HTERT RPE-1 (cell line): ENCODE results near the gene EMP1.

Experiments
- in situ Hi-C: fragments of 300-500 bp; cut with MboI; formaldehyde crosslinking; loops from 4 replicates; pipeline ENCODE4 v1.14.3; 2020; ENCODE audit warnings: low sequenced_read_pairs

EMP1 gene

DNA sequence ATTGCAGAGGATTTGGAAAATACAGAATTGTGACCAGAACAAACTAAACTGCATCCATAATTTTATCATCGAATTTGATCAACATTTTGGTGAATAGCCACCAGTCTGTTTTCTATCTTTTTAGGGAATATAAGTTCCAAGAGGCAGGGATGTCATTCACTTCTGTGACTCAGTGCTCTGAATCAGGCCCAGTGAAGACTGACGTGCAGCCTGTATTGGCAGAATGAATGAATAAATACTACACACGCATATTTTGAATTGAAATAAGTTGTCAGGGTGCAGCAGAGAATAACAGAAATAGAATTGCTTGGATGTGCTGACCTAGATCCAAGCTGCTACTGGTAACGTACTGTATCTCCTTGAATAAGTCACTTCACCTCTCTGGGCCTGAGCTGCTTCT lies 1.3 kb upstream of the EMP1 start:
- in situ Hi-C loops, result no loop called here

DNA sequence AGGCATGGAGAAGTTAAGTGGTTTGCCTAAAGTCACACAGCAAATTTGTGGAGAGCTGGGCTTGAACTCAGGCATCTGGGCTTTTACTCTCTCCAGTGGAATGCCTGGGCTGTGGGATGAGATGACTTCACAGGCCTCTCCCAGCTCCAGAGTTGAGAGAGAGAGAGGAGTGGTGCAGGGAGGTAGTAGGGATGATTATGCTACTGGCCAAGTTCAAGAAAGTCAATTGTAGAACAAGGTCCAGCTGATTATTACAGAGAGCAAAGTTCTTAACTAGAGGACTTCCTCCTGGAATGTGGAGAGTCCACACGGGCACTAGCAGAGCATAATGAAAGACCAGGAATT lies 769 bp upstream of the EMP1 start:
- in situ Hi-C loops, result no loop called here

- in situ Hi-C loops, result no loop called here
These were observed 506 bp downstream of the EMP1 start for GRCh38 chr12:13197032-13197431.

- in situ Hi-C loops, result no loop called here
These were observed 1.1 kb downstream of the EMP1 start for GRCh38 chr12:13197526-13198143.

- in situ Hi-C loops, result no loop called here
These were observed 1.7 kb downstream of the EMP1 start for GRCh38 chr12:13198241-13198640.

DNA sequence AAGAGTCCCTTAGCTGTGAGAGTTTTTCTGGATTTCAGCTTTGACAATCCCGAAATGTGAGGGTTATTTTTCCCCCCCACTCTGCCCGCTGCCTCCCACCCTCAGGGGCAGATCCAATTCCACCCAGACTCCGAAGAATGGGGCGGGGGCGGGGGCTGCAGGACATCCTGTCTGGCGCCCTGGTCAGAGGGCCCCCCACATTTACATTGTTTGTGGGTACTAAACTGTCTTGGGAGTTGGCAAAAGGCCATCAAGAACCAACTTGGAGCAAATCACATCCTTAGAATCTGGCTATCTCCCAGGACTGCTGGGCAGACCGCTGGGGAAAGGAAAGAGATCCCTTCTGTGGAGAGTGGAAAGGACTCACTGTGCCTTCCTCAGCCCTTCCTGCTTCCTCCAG lies 2.4 kb downstream of the EMP1 start:
- in situ Hi-C loops, result no loop called here

- in situ Hi-C loops, result no loop called here
These were observed 3.1 kb downstream of the EMP1 start for GRCh38 chr12:13199592-13199991.

DNA sequence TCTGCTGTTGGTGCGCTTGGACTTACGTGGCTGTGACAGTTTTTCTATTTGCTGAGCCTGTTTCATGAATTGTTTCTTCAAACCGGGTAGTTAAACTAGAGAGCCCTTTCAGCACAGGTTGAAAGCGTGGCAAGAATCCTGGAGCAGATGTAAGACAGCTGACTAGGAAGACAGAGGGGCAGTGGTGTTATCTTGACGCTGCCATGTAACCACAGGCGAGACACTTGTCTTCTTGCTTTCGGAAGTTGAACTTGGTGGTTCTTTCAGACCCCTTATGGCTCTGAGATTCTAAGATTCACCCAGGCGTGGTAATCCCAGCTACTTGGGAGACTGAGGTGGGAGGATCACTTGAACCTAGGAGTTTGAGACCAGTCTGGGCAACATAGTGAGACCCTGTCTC lies 4.3 kb downstream of the EMP1 start:
- in situ Hi-C loops, result no loop called here

GRCh38 chr12:13203034-13203922 lies 6.8 kb downstream of the EMP1 start:
- in situ Hi-C loops, result no loop called here

DNA sequence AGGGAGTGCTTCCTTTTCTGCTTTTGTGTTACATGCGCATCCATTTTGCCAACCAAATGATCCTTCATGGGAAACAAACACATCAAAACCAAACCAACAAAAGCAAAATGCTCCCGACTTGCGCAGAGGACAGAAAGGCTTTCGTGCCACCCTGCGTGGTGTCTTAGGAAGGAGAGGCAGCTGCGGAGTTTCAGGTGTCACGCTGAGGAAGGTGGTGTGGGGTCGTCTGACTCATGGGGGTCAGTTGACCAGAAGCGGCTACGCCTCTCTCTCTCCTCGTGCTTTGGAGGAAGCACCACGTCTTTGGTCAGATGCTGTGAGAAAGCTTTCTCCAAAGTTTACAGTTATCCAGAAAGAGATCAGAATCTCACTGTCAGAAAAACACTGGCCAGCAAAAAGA lies 7.9 kb downstream of the EMP1 start:
- in situ Hi-C loops, result no loop called here

- in situ Hi-C loops, result no loop called here
These were observed 9.5 kb downstream of the EMP1 start for GRCh38 chr12:13205809-13206559.

- in situ Hi-C loops, result no loop called here
These were observed 10.0 kb downstream of the EMP1 start for GRCh38 chr12:13206560-13206897.

DNA sequence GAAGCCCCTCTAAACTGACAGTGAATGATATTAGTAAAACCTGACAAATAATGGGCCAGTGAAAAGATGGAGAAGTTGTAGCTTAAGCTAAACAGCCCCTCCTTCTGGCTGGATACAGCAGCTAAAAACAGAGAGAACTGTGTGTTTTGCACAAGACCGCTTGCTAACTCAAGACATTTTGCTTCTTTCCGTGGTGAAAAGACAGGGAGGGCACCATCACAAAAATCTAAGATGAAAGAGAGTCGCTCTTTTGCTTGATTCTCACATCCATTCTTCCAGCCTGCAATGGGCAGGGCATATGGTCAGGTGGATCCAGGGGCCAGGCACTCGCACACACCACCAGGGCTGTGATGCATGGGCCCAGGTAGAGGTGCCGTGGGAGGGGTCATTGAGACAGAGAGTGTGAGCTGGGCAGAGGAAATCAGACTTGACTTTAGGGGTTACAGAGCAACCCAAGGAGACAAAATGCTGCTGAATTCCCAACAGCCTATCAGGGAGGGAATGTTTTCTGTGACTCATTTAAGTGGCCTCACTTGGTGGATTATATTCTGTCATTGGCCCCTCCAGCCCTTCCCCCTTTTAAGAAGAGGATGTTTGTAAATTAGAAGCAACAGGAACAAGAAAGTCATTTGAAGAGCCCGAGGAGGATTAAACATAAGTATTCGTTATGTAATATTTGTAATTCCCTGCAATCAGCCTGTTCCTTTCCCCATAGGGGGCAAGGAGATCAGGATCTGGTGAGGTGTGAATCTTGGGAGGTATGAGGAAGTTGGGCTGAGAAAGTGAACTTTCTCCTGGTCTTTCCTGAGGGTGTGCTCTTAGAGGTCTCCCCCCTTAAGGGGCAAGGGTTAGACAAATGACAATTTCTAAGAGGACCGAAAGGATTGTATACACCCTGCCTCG lies 12.3 kb downstream of the EMP1 start:
- in situ Hi-C loops, result no loop called here

DNA sequence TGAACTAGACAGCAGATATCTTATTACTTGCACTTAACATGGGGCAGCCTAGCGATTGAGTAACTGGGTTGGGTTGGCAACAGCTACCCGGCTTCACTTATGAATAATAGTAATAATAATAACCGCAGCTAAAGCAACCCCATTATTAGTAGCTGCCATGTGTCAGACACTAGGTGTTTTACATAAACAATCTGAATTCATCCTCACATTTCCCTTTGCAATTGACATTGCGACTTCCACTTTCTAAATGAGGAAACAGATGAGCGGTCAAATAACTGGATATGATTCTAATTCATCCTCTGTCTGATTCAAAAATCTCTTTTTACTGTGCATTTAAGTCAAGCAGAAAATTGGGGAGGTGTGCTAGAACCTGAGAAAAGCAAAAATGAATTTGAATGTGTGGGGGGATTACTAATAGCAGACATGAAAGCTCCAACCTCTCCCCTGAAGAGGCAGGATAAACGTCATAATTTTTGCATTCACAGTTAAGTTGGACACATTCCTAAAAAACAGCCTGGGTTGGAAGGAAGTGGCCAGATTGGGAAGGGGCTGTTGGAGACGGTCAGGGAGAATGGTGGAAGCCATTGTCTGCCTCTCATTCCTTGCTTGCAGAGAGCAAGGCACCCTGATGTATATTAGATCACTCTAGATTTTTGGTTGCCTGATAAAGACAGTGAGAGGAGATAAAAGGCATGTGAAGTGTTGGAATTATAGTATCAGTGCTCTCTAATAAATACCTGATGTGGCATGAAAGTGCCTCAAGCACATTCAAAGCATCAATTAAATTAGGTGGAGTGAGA lies 13.1 kb downstream of the EMP1 start:
- in situ Hi-C loops, result no loop called here

- in situ Hi-C loops, result no loop called here
These were observed 14.0 kb downstream of the EMP1 start for GRCh38 chr12:13210236-13211190.

DNA sequence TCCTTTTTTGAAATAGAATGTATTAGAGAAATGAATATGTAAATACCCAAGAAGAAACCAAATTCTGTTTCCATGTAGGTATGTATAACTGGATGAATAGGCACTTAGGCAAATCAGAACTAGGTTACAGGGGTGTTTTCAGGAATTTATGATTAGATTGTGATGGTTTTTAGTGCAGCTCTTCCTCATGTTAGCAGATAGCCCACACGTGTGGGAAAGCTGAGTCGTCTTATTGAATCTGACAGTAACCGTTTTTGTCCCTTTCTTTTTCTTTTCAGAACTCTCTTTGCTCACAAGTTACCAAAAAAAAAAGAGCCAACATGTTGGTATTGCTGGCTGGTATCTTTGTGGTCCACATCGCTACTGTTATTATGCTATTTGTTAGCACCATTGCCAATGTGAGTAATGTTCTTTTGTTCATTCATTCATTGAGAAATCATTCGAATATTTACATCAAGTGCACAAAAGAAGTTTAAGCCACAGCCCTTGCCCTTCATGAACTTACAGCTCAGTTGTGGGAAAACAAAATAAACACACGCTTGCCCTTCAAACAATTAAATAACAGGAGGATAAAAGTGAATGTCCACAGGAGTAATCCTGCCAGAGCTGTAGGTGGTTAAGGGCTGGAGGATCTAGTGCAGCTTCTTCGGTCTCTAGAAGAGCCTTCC lies 14.8 kb downstream of the EMP1 start:
- in situ Hi-C loops, result no loop called here

GRCh38 chr12:13211859-13212664 lies 15.5 kb downstream of the EMP1 start:
- in situ Hi-C loops, result no loop called here

GRCh38 chr12:13215056-13215455 lies 18.5 kb downstream of the EMP1 start:
- in situ Hi-C loops, result no loop called here
